Dermis blood vessel endothelial cell (primary cell): ENCODE results near the gene SLC43A3. TPM values are rescaled to one million over a fixed set of nuclear protein-coding genes. Genes with fewer than 3 reads are reported as not detected.

Experiments used
- DNase-seq: peaks from one replicate; pipeline ENCODE4 v3.0.0; 2010
- total RNA-seq: library from RNA; depleted of rRNA; stranded (reverse); fragments of >200 nt; gene quantifications from 2 replicates; pipeline ENCODE4 v1.2.3, GENCODE V29; 2014

The SLC43A3 gene
- total RNA-seq = 57.7 and 101 TPM in 2 replicates

- DNase-seq = peak; percentile 45
These were observed at the start of gene SLC43A3 for GRCh38 chr11:57426929-57427726. Gene SLC43A3 (minus strand): TSS chr11:57427121. CDS start chr11:57426172, 949 bp downstream.

- DNase-seq = peak; percentile 31
These were observed 49.3 kb upstream of the SLC43A3 start for GRCh38 chr11:57476047-57476756.

GRCh38 chr11:57475671-57476046 lies 48.7 kb upstream of the SLC43A3 start:
- DNase-seq = no peak

- DNase-seq = no peak
These were observed 48.3 kb upstream of the SLC43A3 start for GRCh38 chr11:57475191-57475590.

GRCh38 chr11:57474803-57475115 lies 47.8 kb upstream of the SLC43A3 start:
- DNase-seq = no peak

- no peak for DNase-seq
These were observed 47.3 kb upstream of the SLC43A3 start for GRCh38 chr11:57474017-57474802.

- no peak for DNase-seq
These were observed 46.4 kb upstream of the SLC43A3 start for GRCh38 chr11:57473285-57473841.

- no peak for DNase-seq
These were observed 44.6 kb upstream of the SLC43A3 start for GRCh38 chr11:57471496-57471895.

GRCh38 chr11:57469268-57469667 lies 42.3 kb upstream of the SLC43A3 start:
- no peak for DNase-seq

GRCh38 chr11:57468276-57468675 lies 41.4 kb upstream of the SLC43A3 start:
- DNase-seq = no peak

- DNase-seq = no peak
These were observed 40.7 kb upstream of the SLC43A3 start for GRCh38 chr11:57467508-57468157.

- no peak for DNase-seq
These were observed 39.8 kb upstream of the SLC43A3 start for GRCh38 chr11:57466680-57467079.

- DNase-seq = no peak
These were observed 37.7 kb upstream of the SLC43A3 start for GRCh38 chr11:57464539-57465181.

GRCh38 chr11:57463671-57464538 lies 37.0 kb upstream of the SLC43A3 start:
- no peak for DNase-seq

- DNase-seq = no peak
These were observed 35.7 kb upstream of the SLC43A3 start for GRCh38 chr11:57462597-57462996.

GRCh38 chr11:57461841-57462489 lies 35.0 kb upstream of the SLC43A3 start:
- no peak for DNase-seq

GRCh38 chr11:57460758-57461749 lies 34.1 kb upstream of the SLC43A3 start:
- no peak for DNase-seq

- peak; percentile 55 for DNase-seq
These were observed 33.3 kb upstream of the SLC43A3 start, which contains the start of gene RTN4RL2 for GRCh38 chr11:57460022-57460757. Gene RTN4RL2 (plus strand): TSS chr11:57460528. CDS start chr11:57460866, 338 bp downstream.
